ENCODE measurements around the gene TGIF1. TPM values are rescaled to one million over a fixed set of nuclear protein-coding genes. Genes with fewer than 3 reads are reported as not detected.
"Not testable (repeated sequence)": the region's sequence is repeated elsewhere in the genome, so short reads cannot be mapped to it uniquely, and the experiment has no call there.

TGIF1 gene
- total RNA-seq (2014; rRNA removed; shearing (Covaris generic)) = 178 and 188 TPM in 2 replicates
- 110 and 141 TPM in 2 replicates for polyA plus RNA-seq (2014; cell fraction: nucleus; rRNA removed)

DNA sequence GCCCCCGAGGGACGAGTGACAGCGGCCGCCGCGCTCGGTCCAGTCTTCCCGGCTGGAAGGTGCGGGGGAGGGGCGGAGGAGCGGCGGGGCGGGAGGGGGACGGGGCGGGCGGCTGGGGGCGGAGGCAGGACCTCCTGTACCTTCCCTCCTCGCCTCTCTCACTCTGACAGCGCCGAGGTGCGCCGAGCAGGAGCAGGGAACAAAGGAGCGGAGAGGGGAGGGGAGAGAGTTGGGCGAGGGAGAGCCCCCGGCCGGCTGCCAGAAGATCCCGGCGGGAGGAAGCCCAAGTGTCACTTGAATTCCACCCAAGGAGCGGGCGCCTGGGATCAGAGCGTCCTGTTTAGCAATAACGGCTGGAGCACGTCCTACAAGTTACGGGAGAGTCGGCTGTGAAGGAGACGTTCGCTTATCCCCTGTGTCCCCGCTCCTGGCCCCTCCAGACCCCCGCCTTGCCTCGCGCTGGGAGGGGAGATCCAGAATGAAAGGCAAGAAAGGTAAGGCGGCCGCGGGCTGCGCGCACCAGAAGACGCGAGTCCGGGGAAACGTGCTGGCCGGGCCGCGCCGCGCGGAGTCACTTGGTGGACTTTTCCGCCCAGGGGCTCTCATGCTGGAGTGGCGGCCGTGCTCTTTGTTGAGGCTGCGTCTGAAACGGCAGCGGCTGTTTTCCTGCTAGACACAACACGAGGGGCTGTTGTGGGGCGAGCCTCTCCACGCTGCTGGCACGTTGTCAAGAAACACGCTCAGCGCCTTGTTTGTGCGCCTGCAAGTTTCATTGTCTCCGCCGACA lies at the start of gene TGIF1:
Gene TGIF1 (plus strand): TSS at position 161 of the 787 bp plus-strand sequence. CDS start 318 bp downstream, at position 479.
- peak; percentile 73 for DNase-seq (ENCODE audit: extremely low read depth, low read depth)

GRCh38 chr18:3400567-3401296 lies 49.2 kb upstream of the TGIF1 start:
- DNase-seq (ENCODE audit: extremely low read depth, low read depth) = no peak

DNA sequence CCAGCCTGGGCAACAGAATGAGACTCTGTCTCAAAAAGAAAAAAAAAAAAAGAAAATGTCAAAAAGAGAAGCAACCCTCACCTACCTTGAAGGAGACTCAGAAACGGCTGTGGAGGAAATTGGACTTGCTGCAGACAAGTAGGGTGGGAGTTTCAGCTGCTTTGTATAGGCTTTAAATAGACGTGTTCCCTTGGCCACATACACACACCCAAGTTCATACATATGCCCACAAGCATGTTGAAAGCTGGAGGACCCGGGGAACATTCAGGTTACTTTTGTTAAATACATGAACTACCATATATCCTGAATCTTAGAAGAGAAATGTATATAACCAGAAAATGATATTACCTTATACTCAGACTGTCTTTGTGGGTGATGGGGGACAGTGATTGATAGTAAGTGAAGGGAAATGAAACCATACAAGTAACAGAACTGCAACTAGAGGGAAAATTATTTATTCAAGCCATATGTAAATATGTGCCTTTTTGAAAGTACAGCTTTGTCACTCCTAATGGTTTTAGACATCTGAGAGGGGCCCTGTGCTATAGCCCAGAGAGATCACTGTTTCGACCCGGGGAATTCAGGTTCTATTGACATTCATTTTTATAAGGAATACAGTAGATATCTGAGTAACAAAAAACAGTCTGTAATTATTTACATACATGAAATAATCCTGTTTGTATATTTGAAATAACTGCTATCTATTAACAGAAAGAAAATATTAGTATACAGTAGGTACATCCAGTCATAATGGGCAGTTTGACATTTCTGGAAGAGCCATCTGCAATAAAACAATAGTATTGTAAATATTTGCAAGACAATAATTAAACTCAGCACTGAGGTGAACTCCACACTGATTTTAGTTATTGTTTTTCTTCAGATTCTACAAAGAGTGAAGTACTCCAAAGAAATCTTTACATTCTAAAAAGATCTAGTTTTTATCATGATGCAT lies 48.0 kb upstream of the TGIF1 start:
- DNase-seq (ENCODE audit: extremely low read depth, low read depth) = no peak

DNA sequence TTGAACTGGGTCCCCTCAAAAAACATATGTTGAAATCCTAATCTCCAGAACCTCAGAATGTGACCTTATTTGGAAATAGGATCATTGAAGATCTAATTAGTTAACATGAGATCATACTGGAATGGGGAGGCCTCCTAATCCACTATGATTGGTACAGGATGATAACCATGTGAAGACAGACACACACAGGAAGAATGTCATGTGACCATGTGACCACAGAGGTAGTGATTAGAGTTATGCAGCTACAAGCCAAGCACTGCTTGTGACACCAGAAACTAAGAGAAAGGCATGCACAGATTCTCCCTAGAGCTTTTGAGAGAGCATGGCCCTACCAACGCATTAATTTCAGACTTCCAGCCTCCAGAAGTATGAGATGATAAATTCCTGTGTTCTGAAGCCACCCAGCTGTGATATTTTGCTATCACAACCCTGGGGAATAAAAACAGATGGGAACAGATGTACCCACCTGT lies 47.0 kb upstream of the TGIF1 start:
- no peak for DNase-seq (ENCODE audit: extremely low read depth, low read depth)

GRCh38 chr18:3405713-3406112 lies 44.3 kb upstream of the TGIF1 start:
- no peak for DNase-seq (ENCODE audit: extremely low read depth, low read depth)

GRCh38 chr18:3408107-3408506 lies 41.9 kb upstream of the TGIF1 start:
- no peak for DNase-seq (ENCODE audit: extremely low read depth, low read depth)

- DNase-seq (ENCODE audit: extremely low read depth, low read depth) = no peak
Observed at GRCh38 chr18:3409811-3410210, 40.2 kb upstream of the TGIF1 start.

DNA sequence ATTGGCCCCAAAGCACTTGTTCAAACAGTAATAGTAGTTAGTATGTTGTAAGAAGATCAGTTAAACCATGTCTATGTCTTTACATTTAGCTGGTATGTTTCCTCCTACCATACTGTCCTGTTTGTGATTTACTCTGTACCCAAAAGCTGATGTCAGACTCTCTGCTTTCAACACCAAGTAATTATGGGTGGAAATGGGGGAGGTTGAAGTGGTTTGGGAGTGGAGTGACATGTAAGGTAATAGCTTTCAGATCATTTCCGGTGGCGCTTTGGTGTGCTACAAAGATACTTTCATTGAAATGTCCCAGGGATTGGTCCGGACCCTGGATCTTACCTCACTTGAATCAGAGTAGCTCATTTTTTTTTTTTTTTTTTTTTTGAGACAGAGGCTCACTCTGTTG lies 39.7 kb upstream of the TGIF1 start:
- no peak for DNase-seq (ENCODE audit: extremely low read depth, low read depth)

DNA sequence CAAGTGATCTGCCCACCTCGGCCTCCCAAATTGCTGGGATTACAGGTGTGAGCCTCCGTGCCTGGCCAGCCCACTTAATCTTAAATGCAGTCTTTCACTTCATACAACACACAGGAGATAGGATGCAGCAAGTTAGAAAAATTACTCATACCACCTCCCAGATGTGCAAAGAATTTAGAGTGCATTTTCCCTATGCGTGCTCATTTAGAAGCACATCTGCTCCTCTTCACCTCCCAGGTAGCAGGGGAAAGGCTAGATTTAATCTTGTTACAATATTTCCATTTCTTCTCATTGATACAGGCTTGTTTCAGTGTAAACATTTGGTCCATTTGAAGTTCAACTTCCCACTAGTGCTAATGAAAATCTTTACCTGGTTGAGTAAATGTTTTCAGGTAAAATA lies 39.1 kb upstream of the TGIF1 start:
- not testable (repeated sequence) for DNase-seq (ENCODE audit: extremely low read depth, low read depth)

DNA sequence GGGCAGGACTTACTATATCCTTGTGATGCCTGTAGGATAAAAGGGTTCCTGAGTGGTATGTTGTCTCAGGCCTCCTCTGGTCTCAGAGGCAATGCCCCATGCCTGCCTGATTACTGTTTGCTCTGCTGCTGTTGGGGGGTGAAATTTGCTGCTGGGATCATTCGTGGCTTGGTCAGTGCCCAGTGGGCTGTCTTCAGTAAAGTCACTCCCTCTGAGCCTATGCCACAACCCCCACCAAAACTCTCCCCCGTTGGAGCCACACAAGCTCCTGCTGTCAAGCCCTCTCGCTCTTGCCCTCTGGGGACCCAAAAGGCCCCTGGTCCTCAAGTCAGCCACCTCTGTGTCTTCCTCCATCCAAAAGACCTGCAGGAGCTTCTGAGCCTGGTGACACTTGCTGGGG lies 38.6 kb upstream of the TGIF1 start:
- DNase-seq (ENCODE audit: extremely low read depth, low read depth) = no peak

DNA sequence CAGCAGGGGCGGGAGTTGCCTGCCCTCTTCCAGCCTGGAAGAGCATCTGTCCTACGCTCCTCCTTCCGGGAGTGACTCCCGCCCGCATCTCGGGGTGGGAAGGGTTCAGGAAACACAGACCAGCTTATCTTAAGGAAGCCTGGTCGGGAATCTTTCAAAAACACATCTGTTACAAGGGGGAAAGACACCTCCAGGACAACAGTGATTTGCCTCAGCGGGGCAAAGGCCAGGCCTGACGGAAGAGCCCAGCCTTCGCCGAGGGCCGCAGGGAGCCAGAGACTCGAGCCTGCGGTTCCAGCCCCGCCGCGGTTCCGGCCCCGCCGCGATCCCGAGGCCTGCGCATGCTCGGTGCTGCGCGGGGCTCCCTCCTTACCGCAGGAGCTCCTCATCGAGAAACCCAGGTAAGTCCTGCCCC lies 38.1 kb upstream of the TGIF1 start:
- DNase-seq (ENCODE audit: extremely low read depth, low read depth) = no peak

GRCh38 chr18:3412528-3412927 lies 37.4 kb upstream of the TGIF1 start:
- DNase-seq (ENCODE audit: extremely low read depth, low read depth) = not testable (repeated sequence)

GRCh38 chr18:3415110-3415509 lies 34.9 kb upstream of the TGIF1 start:
- DNase-seq (ENCODE audit: extremely low read depth, low read depth) = no peak

DNA sequence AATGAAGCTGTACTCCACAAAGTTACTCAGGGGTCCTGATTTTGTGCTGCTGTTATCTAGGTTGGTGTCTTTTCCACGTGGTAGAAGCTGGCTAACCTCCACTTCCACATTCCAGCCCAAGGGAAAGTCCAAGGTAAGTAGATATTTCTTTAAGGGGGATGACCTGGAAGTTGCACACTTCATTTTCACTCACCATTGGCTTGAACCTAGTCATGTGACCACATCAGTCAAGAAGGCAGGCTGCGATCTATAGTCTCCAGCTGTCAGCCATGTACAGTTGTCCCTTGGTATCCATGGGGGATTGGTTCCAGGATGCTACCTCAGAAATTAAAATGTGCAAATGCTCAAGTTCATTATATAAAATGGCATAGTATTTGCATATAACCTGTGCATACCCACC lies 31.9 kb upstream of the TGIF1 start:
- no peak for DNase-seq (ENCODE audit: extremely low read depth, low read depth)

DNA sequence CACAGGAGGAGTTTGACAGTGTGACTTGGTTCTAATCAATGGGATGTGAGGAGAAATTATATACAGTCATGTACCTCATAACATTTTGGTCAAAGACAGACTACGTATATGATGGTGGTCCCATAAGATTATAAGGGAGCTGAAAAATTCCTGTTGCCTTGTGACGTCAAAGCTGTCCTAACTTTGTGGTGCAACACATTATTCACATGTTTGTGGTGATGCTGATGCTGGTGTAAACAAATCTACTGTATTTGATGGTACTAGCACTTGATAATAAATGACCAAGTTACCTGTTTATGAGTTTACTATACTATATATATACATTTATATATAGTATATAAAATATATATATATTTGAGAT lies 29.1 kb upstream of the TGIF1 start:
- DNase-seq (ENCODE audit: extremely low read depth, low read depth) = no peak

- no peak for DNase-seq (ENCODE audit: extremely low read depth, low read depth)
Observed at GRCh38 chr18:3422905-3423304, 27.1 kb upstream of the TGIF1 start.

GRCh38 chr18:3424280-3424890 lies 25.6 kb upstream of the TGIF1 start:
- peak; percentile 87 for DNase-seq (ENCODE audit: extremely low read depth, low read depth)

GRCh38 chr18:3425030-3425429 lies 24.9 kb upstream of the TGIF1 start:
- DNase-seq (ENCODE audit: extremely low read depth, low read depth) = no peak

DNA sequence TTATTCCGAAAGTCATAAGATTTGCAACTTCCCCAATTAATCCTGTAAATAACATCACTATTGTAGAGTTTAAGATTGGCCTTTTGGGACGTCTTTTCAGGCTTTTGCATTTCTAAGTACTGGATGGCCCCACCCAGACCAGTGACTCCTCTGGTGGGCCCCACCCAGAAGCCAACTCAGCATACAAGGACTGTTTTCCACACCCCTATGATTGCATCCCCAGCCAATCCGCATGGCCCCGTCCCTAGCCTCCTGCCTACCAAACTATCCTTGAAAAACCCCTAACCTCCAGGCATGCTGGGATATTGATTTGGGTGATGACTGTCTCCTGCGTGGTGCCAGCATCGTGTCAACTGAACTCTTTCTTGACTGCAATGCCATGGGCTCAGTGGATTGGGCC lies 24.5 kb upstream of the TGIF1 start:
- DNase-seq (ENCODE audit: extremely low read depth, low read depth) = no peak

DNA sequence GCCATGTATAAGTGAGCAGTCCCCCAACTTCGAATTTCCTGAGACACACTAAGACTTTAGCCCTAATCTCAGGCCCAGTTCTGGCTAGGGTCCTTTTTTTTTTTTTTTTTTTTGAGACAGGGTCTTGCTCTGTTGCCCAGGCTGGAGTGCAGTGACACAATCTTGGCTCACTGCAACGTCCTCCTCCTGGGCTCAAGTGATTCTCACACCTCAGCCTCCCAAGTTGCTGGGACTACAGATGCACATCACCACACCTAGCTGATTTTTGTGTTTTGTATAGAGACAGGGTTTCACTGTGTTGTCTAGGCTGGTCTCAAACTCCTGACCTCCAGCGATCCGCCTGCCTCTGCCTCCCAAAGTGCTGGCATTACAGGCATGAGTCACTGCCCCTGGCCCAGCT lies 23.9 kb upstream of the TGIF1 start:
- DNase-seq (ENCODE audit: extremely low read depth, low read depth) = no peak

Data from NCI-H460 (cell line).